Central memory CD4-positive, alpha-beta T cell (primary cell): ENCODE results near the gene C21orf58.
"Not testable (repeated sequence)": the region's sequence is repeated elsewhere in the genome, so short reads cannot be mapped to it uniquely, and the experiment has no call there.

Experiments
- DNase-seq: peaks from one replicate; pipeline ENCODE4 v3.0.0; 2022

The C21orf58 gene

DNA sequence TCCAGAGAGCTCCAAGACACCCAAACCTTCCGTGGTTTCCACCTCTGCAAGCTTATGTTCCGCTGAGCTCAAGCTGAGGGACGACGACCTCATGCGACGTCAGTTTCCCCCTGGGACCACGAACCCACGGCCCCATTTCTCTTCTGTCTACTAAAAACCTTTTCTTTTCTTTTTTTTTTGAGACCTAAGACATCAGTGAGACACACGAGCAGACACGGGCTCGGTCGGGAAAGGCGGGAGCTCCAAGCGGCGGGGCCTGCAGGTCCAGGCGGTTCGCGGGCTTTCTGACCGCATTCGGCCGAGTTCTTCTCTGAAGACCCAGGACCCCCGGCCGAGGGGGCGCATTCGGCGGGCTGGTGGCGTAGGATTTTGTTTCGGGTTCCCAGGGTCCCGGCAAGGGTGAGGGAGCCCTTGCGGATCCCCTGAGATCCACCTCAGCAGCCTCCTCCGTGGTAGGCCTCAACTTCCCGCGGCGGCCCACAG is 402 bp downstream of the C21orf58 start:
- no peak for DNase-seq

DNA sequence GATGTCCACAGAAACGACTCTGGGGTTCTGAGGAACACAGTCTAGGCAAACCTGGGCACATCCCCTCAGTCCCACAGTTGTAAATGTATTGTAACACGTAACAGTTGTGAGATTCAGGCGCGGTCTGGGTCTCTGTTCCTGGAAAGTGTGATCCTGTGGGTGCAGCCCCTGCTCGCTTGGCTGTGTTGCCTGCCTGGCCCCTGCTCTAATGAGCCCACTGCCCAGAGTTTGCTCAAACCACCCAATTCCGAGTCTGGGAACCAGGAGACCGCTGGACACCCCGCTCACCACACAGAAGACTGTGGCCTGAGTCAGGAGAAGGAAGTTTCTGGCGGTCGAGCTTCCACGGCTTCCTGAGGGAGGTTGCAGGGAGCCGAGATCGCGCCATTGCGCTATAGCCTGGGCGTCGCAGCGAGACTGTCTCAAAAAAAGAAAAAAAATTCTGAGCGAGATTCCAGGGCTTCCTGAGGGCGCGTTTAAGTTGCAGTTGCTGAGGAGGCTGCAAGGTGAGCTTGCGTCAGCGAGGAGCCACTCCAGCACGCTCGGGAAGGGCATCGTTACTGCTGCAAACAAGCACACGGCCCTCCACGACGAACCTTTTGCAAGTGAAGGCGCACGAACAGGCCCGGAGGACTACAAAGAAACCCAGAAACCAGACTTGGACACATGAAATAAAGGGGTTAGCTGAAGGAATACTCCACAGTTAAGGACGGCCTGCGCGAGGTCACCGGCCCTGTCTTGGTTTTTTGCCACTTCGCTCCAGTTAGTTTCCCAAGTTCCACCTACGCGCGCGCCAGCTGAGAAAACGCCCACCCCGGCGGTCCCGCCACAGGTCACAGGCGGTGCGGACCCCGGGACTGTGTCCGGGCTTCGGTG is 1.1 kb downstream of the C21orf58 start:
- DNase-seq, result no peak

DNA sequence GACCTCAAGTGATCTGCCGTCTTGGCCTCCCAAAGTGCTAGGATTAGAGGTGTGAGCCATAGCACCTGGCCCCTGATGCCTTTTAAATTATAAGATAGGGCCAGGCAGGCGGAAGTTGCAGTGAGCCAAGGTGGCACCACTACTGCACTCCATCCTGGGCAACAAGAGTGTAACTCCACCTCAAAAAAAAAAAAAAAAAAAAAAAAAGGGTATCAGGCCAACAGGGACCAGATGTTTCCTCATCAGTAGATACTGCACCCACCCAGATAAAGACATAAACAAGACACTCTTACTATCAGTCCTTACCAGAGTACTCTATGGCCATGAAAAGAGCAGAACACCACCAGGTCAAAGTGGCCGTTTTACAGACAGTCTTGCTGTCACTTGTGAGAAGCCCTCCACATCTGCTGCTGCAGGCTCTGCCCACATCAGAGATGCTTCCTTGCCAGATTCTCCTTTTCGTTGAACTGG is 3.3 kb downstream of the C21orf58 start:
- no peak for DNase-seq

DNA sequence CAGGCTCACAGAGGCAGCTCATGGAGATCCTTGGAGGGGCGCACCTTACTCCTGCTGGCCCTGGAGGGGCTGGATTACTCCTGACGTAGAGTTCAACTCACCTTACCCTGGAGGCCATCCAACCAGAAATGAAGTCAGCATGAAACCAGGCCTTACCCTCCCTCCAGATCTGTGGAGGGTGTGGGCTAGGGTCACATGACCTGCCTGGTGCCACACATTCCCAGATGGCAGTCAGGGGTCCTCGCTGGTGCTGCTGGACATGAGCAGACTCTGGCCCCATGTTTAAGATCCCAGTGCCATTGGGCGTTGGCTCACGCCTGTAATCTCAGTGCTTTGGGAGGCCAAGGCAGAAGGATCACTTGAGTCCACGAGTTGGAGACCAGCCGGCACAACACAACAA is 4.5 kb downstream of the C21orf58 start:
- no peak for DNase-seq

DNA sequence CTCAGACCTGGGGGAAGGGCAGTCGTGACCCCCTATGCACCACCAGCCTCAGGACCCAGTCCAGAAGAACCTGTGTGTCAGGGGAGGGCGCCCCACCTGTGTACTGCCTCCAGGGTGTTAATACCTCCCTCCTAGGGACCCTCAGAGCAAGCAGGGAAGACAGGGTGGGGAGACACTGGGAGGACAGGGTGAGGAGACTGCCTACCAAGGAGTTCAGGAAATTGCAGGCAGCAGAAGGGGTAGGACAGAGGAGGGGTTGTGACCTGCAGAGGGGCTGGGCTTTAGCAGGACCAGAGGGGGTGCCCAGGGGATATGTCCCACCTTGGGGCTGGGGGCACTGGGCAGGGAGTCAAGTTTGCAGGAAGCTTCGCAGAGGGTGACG is 5.2 kb downstream of the C21orf58 start:
- no peak for DNase-seq

DNA sequence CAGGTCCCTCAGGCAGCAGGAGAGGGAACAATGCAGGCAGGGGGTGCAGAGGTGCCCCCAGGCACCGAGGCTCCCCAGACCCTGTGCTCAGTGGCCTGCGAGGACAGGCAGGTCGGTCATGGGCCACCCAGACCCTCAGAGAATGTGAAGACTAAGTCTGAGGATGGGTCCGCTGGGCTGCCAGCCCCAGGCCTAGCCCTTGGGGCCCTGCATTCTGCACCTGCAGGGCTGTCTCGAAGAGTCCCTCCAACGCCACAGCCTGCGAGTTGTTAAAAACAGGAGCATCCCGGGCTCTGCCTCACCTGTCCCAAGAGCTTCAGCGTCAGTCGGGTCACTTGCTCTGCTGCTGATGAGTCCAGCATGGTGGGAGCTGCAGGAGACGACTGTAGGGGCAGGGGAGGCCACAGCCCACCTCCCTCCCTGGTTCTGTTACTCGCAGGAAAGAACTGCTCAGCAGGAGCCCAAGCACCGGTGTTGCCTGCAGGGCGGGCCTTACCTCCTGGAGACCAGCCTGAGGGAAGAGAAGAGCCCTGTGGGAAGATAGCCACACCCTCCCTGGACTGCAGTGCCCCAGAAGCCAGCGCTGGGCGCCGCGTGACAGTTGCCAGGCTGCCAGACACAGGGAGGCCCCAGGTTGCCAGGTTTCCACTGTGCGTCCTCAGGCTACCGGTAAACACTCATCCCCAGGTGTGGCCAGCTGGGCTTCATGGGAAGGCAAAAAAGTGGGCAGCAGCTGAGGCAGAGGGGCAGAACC is 5.8 kb downstream of the C21orf58 start:
- no peak for DNase-seq

- DNase-seq, result no peak
These were observed 6.9 kb downstream of the C21orf58 start for GRCh38 chr21:46316708-46317324.

DNA sequence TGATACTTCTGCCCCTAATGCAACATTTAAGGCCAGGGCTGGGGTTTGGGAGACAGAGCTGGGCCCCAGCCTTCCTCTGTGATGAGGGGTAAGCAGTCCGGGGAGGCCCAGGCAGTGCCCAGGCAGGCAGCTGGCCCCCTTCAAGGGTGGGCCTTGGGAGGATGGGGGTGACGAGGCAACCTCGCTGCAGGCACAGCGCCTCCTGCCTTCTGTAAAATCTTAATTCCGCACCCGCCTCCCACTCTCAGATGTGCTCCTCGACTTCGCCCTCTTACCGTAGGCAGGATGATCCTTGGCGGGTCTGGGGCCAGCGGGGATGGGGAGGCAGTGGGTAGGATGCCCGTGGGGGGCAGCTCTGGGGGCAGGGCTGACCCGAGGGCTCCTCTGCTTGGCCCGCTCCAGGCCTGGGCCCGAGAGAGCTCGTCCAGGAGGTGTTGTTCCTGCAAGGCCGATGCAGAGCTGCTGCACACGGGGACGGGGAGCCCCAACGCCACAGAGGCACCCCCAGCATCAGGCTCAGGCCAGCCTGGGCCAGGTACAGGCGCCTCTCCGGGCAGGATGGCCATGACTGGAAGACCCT is 9.1 kb downstream of the C21orf58 start:
- DNase-seq, result no peak

- no peak for DNase-seq
These were observed 10.7 kb downstream of the C21orf58 start for GRCh38 chr21:46312949-46313348.

- DNase-seq, result no peak
These were observed 12.1 kb downstream of the C21orf58 start for GRCh38 chr21:46311568-46311967.

DNA sequence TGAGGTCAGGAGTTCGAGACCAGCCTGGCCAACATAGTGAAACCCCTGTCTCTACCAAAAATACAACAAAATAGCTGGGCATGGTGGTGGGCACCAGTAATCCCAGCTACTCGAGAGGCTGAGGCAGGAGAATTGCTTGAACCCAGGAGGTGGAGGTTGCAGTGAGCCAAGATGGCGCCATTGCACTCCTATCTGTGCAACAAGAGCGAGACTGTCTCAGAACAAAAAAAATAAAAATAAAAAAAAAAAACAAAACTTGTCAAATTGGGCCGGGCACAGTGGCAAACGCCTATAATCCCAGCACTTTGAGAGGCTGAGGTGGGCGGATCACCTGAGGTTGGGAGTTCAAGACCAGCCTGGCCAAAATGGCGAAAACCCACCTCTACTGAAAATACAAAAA is 13.4 kb downstream of the C21orf58 start:
- not testable (repeated sequence) for DNase-seq

- no peak for DNase-seq
These were observed 15.2 kb downstream of the C21orf58 start for GRCh38 chr21:46308431-46308830.

DNA sequence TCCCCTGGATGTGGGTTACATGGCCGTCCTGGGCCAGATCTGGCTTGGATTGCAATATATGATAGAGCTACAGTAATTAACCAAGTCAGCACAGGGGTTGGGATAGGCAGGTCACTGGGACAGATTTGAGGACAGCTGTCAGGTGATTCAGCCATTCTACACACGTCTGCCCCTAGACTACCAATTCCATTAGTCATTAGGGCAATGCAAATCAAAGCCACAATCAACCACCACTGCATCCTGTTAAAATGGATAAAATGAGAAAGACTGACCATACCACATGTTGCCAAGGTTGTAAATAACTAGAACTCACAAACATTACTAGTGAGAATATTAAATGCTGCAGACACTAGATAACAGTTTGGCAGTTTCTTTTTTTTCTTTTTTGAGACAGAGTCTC is 16.0 kb downstream of the C21orf58 start:
- no peak for DNase-seq

- no peak for DNase-seq
These were observed 18.7 kb downstream of the C21orf58 start for GRCh38 chr21:46304955-46305354.

- DNase-seq, result no peak
These were observed 19.2 kb downstream of the C21orf58 start for GRCh38 chr21:46304437-46304836.

DNA sequence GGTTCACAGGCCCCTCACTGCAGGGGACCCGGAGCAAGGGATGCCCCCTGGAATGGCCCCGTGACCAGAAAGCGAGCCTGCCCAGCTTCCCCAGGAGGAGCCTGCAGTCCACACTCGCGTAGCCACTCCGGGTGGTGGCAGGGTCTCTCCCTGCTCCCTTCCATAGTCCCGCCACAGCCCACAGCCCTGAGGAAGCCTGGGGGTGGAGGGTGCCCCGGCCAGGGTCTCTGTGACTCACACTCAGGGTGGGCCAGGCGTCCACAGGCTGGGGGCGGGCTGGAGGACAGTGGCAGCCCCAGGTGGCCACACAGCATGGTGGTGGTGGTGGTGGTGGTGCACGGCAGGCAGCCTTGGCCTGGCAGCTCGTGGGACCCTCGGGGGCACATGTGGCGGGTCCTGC is 21.9 kb downstream of the C21orf58 start:
- no peak for DNase-seq

DNA sequence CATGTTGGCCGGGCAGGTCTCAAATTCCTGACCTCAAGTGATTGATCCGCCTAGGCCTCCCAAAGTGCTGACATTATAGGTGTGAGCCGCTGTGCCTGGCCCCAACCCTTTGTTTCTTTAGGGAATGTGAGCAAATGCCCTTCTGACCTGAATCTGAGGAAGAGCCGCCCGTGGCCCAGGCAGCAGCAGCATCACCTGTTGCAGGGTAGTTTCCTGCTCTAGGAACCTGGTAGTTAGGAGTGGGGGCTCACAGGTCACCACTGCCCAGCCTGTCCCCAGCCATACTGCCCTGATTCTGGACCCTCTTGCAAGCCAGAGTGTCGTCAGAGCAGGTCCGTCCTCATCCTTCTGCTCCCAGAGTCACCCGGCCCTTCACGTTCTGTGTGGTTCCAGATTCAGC is 24.5 kb downstream of the C21orf58 start:
- no peak for DNase-seq

DNA sequence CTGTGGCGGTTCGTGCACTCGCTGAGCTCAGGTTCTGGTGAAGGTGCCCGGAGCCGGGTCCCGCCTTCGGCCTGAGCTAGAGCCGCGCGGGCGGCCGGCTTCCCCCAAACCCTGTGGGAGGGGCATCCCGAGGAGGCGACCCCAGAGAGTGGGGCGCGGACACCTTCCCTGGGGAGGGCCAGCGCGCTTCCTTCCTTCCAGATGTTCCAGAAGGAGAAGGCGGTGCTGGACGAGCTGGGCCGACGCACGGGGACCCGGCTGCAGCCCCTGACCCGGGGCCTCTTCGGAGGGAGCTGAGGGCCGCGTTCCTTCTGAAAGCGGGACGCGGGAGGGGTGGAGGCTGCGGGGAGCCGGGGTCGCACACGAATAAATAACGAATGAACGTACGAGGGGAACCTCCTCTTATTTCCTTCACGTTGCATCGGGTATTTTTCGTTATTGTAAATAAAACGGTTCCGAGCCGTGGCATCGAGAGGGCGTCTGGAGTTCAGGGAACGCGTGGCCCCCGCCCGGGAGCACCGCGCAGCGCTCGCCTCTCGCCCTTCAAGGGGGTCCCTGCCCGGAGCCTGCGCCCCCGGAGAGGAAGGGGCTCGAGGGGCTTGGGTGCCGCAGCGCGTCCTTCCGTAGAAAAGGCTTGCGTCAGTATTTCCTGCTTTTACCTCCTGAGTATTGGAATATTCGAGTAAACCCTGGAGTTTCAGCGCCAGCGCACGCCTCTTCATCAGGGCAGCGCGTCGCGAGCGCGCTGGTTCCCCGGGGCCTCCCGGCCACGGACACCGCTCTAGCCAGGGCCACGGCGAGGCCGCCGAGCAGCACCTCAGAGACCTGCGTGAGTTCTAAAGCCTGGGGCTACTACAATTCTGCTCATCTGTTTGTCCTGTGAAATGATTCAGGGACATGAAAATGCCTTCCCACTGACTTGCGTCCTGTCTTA is 26.1 kb downstream of the C21orf58 start:
- no peak for DNase-seq

GRCh38 chr21:46295996-46296752 is 27.5 kb downstream of the C21orf58 start:
- no peak for DNase-seq

- no peak for DNase-seq
These were observed 28.4 kb downstream of the C21orf58 start for GRCh38 chr21:46295177-46295770.
